ENCODE results near the gene NOL6. TPM values are rescaled to one million over a fixed set of nuclear protein-coding genes. Genes with fewer than 3 reads are reported as not detected.

The NOL6 gene
- total and polyA plus RNA-seq, 3 experiments from 2014 or later = 19.8 to 93.0 (median 90.8) TPM

- H3K27ac Mint-ChIP-seq = peak overlapping the region; percentile 82 to 98 (median 91)
- Histone ChIP-seq H3K36me3 (ENCODE audit: insufficient read depth, low read length) (peaks cover 9% of the 10 kb centered on the region), H3K9me3 (ENCODE audit: low read length) (no peaks in the 10 kb centered on the region), H3K4me1 (ENCODE audit: insufficient read depth, low read length) (peaks cover 42% of the 10 kb centered on the region), H3K4me3 (ENCODE audit: low read length) (peak overlapping the region; percentile 99), H3K27me3 (ENCODE audit: insufficient read depth, low read length, poor library complexity, severe bottlenecking) (no peaks in the 10 kb centered on the region), H3K27ac (ENCODE audit: low read depth, low read length) (peak overlapping the region; percentile 86)
- CTCF ChIA-PET = interaction anchor here (0.8 to 10.6 kb wide), 12 partner anchors 14 to 73 kb away, joined by 3 to 202 read pairs (median 4); partner anchors contain the start of gene NOL6
- no peaks in the 10 kb centered on the region for H3K9me3 Mint-ChIP-seq
- POLR2A ChIA-PET = interaction anchor here (0.7 to 2.4 kb wide), 5 partner anchors 10 to 158 kb away, joined by 4 to 13 read pairs (median 7); partner anchors contain the start of genes NFX1 and NOL6
- H3K4me3 Mint-ChIP-seq = peak overlapping the region; percentile 85 to 99 (median 88)
- peaks cover 0 to 21% (median 0%) of the 10 kb centered on the region in 3 donors for H3K36me3 Mint-ChIP-seq
- no peak for DNase-seq
- peaks cover 45 to 70% (median 52%) of the 10 kb centered on the region in 3 donors for H3K4me1 Mint-ChIP-seq
- no peaks in the 10 kb centered on the region for H3K27me3 Mint-ChIP-seq
These were observed 25.7 kb downstream of the NOL6 start for GRCh38 chr9:33447799-33448553.

- peak within 1 kb of the TSS; percentile 99 for H3K4me3 ChIP-seq (ENCODE audit: low read length)
- H3K9me3 ChIP-seq (ENCODE audit: low read length) = no peaks in the 10 kb centered on the region
- Mint-ChIP-seq H3K9me3 (no peaks in the 10 kb centered on the region), H3K36me3 (peaks cover 0 to 29% (median 4%) of the 10 kb centered on the region in 3 donors), H3K4me3 (peak within 1 kb of the TSS; percentile 85 to 99 (median 88)), H3K4me1 (peaks cover 38 to 62% (median 47%) of the 10 kb centered on the region in 3 donors), H3K27me3 (no peaks in the 10 kb centered on the region), H3K27ac (peak within 1 kb of the TSS; percentile 87 to 100 (median 97))
- DNase-seq = peak; percentile 51 to 80 (median 72)
- ChIA-PET POLR2A (interaction anchor here (0.6 to 2.4 kb wide), 7 partner anchors 11 to 157 kb away, joined by 3 to 13 read pairs (median 7); partner anchors contain the start of genes NFX1 and NOL6), CTCF (interaction anchor here (0.8 to 10.6 kb wide), 15 partner anchors 14 to 157 kb away, joined by 3 to 202 read pairs (median 4); partner anchors contain the start of genes NFX1 and NOL6)
- H3K36me3 ChIP-seq (ENCODE audit: insufficient read depth, low read length) = peaks cover 17% of the 10 kb centered on the region
- H3K27me3 ChIP-seq (ENCODE audit: insufficient read depth, low read length, poor library complexity, severe bottlenecking) = no peaks in the 10 kb centered on the region
- peak within 1 kb of the TSS; percentile 86 for H3K27ac ChIP-seq (ENCODE audit: low read depth, low read length)
- H3K4me1 ChIP-seq (ENCODE audit: insufficient read depth, low read length) = peaks cover 35% of the 10 kb centered on the region
These were observed 26.6 kb downstream of the NOL6 start, which contains the start of gene AQP3 for GRCh38 chr9:33446946-33447798. AQP3 (minus strand) TSS chr9:33447593; CDS start chr9:33447530, 63 bp downstream.

DNA sequence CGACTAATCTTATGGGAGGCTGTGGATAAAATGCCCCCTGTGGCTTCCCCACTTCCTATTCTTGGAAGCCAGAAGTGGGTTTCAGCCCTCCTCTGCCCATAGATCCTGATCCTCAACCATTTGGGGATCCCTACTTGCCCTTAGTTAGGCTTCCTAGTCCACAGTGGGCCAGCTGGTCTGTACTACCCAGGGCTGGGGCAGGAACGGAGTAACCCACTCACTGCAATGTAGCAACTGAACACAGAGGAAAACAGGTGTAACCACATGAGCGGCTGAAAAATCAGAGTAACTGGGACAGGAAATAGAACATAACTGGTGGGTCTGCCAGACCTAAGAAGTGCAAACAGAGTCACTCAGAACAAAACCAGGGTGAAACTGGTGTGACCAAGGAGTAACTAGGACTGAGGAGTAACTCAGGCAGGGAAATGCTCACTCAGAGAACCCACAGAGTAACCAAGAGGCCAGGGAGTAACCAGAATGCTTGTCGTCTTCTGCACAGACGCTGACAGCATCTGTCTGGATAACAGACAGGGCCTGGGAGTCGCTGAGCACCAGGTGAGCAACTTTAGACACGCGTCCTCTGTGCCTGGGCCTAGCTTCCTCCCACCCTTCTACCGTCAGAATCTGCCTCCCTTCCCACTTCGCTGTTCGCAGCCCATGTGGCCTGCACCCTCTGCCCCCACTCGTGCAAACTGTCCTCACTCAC, 27.3 kb downstream of the NOL6 start:
- Mint-ChIP-seq H3K36me3 (peaks cover 0 to 37% (median 4%) of the 10 kb centered on the region in 3 donors), H3K4me3 (peak overlapping the region; percentile 85 to 99 (median 88)), H3K27ac (peak overlapping the region; percentile 87 to 100 (median 97)), H3K27me3 (no peaks in the 10 kb centered on the region), H3K9me3 (no peaks in the 10 kb centered on the region), H3K4me1 (peaks cover 38 to 62% (median 47%) of the 10 kb centered on the region in 3 donors)
- Histone ChIP-seq H3K27me3 (ENCODE audit: insufficient read depth, low read length, poor library complexity, severe bottlenecking) (no peaks in the 10 kb centered on the region), H3K4me3 (ENCODE audit: low read length) (peak overlapping the region; percentile 99), H3K4me1 (ENCODE audit: insufficient read depth, low read length) (peaks cover 35% of the 10 kb centered on the region), H3K9me3 (ENCODE audit: low read length) (no peaks in the 10 kb centered on the region), H3K27ac (ENCODE audit: low read depth, low read length) (peak overlapping the region; percentile 86), H3K36me3 (ENCODE audit: insufficient read depth, low read length) (peaks cover 17% of the 10 kb centered on the region)
- DNase-seq = peak; percentile 37 to 80 (median 75)
- POLR2A ChIA-PET = interaction anchor here (1.2 to 2.4 kb wide), 2 partner anchors 21 to 31 kb away, joined by 8 to 13 read pairs; no protein-coding TSS in a partner anchor
- CTCF ChIA-PET = interaction anchor here (0.8 to 10.6 kb wide), 12 partner anchors 13 to 156 kb away, joined by 3 to 202 read pairs (median 4); partner anchors contain the start of genes NFX1 and NOL6

GRCh38 chr9:33445389-33446239, 28.1 kb downstream of the NOL6 start:
- POLR2A ChIA-PET = interaction anchor here (2.4 kb wide), 1 partner anchor 30 kb away, joined by 13 read pairs; no protein-coding TSS in a partner anchor
- DNase-seq = peak in 4 of 5 donors; percentile 11 to 52 (median 30)
- H3K4me1 Mint-ChIP-seq = peaks cover 38 to 60% (median 42%) of the 10 kb centered on the region in 3 donors

GRCh38 chr9:33443464-33444154, 30.1 kb downstream of the NOL6 start:
- DNase-seq = no peak
- H3K9me3 ChIP-seq (ENCODE audit: low read length) = no peaks in the 10 kb centered on the region
- H3K4me3 ChIP-seq (ENCODE audit: low read length) = no peak overlapping the region
- peaks cover 17% of the 10 kb centered on the region for H3K36me3 ChIP-seq (ENCODE audit: insufficient read depth, low read length)
- H3K27ac ChIP-seq (ENCODE audit: low read depth, low read length) = no peak overlapping the region
- no peaks in the 10 kb centered on the region for H3K27me3 ChIP-seq (ENCODE audit: insufficient read depth, low read length, poor library complexity, severe bottlenecking)
- peak overlapping the region in 4 of 7 donors; percentile 5 to 87 (median 41) for H3K4me3 Mint-ChIP-seq
- peaks cover 35% of the 10 kb centered on the region for H3K4me1 ChIP-seq (ENCODE audit: insufficient read depth, low read length)
- H3K4me1 Mint-ChIP-seq = peaks cover 40 to 57% (median 42%) of the 10 kb centered on the region in 3 donors
- H3K27ac Mint-ChIP-seq = peak overlapping the region in 6 of 8 donors; percentile 29 to 98 (median 80)
- no peaks in the 10 kb centered on the region for H3K9me3 Mint-ChIP-seq
- POLR2A ChIA-PET = interaction anchor here (0.7 to 0.8 kb wide), 2 partner anchors 10 to 28 kb away, joined by 3 read pairs; no protein-coding TSS in a partner anchor
- H3K36me3 Mint-ChIP-seq = peaks cover 4 to 51% (median 7%) of the 10 kb centered on the region in 3 donors
- CTCF ChIA-PET = interaction anchor here (1.7 to 10.6 kb wide), 4 partner anchors 8 to 28 kb away, joined by 4 to 202 read pairs (median 7); no protein-coding TSS in a partner anchor
- no peaks in the 10 kb centered on the region for H3K27me3 Mint-ChIP-seq

More at GRCh38 chr9:33445389-33446239, 28.1 kb downstream of the NOL6 start:
- H3K4me3 ChIP-seq (ENCODE audit: low read length) = peak overlapping the region; percentile 99
- H3K27ac ChIP-seq (ENCODE audit: low read depth, low read length) = peak overlapping the region; percentile 86
- Mint-ChIP-seq H3K9me3 (no peaks in the 10 kb centered on the region), H3K27ac (peak overlapping the region; percentile 87 to 100 (median 97)), H3K36me3 (peaks cover 3 to 44% (median 4%) of the 10 kb centered on the region in 3 donors), H3K27me3 (no peaks in the 10 kb centered on the region), H3K4me3 (peak overlapping the region; percentile 85 to 99 (median 88))
- CTCF ChIA-PET = interaction anchor here (1.0 to 10.6 kb wide), 4 partner anchors 17 to 41 kb away, joined by 3 to 202 read pairs (median 18); partner anchors contain the start of gene NOL6
- peaks cover 17% of the 10 kb centered on the region for H3K36me3 ChIP-seq (ENCODE audit: insufficient read depth, low read length)
- H3K9me3 ChIP-seq (ENCODE audit: low read length) = no peaks in the 10 kb centered on the region
- peaks cover 35% of the 10 kb centered on the region for H3K4me1 ChIP-seq (ENCODE audit: insufficient read depth, low read length)
- no peaks in the 10 kb centered on the region for H3K27me3 ChIP-seq (ENCODE audit: insufficient read depth, low read length, poor library complexity, severe bottlenecking)

GRCh38 chr9:33443047-33443446, 30.7 kb downstream of the NOL6 start:
- no peak for DNase-seq
- Histone ChIP-seq H3K9me3 (ENCODE audit: low read length) (no peaks in the 10 kb centered on the region), H3K4me3 (ENCODE audit: low read length) (no peak overlapping the region), H3K4me1 (ENCODE audit: insufficient read depth, low read length) (peaks cover 31% of the 10 kb centered on the region), H3K36me3 (ENCODE audit: insufficient read depth, low read length) (peaks cover 17% of the 10 kb centered on the region), H3K27me3 (ENCODE audit: insufficient read depth, low read length, poor library complexity, severe bottlenecking) (no peaks in the 10 kb centered on the region), H3K27ac (ENCODE audit: low read depth, low read length) (no peak overlapping the region)
- ChIA-PET CTCF (interaction anchor here (1.4 to 2.0 kb wide), 3 partner anchors 8 to 27 kb away, joined by 3 to 6 read pairs (median 4); no protein-coding TSS in a partner anchor), POLR2A (no interaction called here)
- H3K4me1 Mint-ChIP-seq = peaks cover 36 to 52% (median 37%) of the 10 kb centered on the region in 3 donors
- no peak overlapping the region for H3K4me3 Mint-ChIP-seq
- peak overlapping the region in 3 of 8 donors; percentile 36 to 81 (median 55) for H3K27ac Mint-ChIP-seq
- no peaks in the 10 kb centered on the region for H3K9me3 Mint-ChIP-seq
- no peaks in the 10 kb centered on the region for H3K27me3 Mint-ChIP-seq
- H3K36me3 Mint-ChIP-seq = peaks cover 4 to 51% (median 7%) of the 10 kb centered on the region in 3 donors
